ENCODE measurements around the gene CARD11.

- no peak for TF ChIP-seq CTCF (IDR thresholded peaks at IDR 0.05)
- no peak for TF ChIP-seq SIN3A (IDR thresholded peaks at IDR 0.05; ENCODE audit: borderline replicate concordance, insufficient read depth, low read depth, low read length)
- TF ChIP-seq POLR2AphosphoS5 (IDR thresholded peaks at IDR 0.05; ENCODE audit: low read depth, low read length) = no peak
- no peak for TF ChIP-seq TCF7L2 (IDR thresholded peaks at IDR 0.05; ENCODE audit: low read depth, low read length)
These were observed 114.1 kb downstream of the CARD11 start for GRCh38 chr7:2929321-2930201.
